HG02884 (cell line): ENCODE results near the gene ZSWIM8.

Experiments used
- ATAC-seq: cut with Tn5 transposase; IDR thresholded peaks from one replicate; pipeline ENCODE4 v1.9.1; 2021; ENCODE audit warnings: mild to moderate bottlenecking, moderate library complexity; ENCODE audit not compliant: unreplicated experiment

ZSWIM8 gene

GRCh38 chr10:73840056-73840402, 54.6 kb downstream of the ZSWIM8 start:
- no peak for ATAC-seq

DNA sequence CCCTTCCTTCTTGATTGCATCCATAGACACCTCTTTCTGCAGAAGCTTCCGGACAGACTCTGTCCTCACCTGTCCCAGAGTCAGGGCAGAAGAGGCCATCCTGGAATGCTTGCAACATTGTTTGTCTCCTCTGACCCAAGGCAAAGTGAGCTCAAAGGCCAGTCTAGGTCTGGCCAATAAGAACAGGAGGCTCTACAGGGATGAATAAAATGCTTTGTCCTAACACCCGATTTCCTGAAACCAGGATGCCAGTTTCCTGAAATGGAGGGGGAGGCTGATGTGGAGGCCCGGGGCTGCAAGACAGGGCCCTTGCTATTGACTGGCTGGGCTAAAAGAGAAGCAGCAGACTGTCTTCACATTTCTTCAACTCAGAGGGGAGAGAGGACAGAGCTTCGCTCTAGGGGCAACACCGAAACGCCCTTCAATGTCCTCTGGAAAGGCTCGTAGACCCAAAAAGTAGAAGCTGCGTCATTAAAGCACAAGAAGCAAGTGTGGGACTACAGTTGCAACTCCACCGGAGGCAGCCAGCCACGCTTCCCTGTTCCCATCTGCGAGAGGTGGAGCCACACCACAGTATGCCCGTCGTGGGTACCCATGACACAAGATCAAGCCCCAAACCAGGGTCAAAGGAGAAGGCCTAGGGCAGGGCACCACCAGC, 55.1 kb downstream of the ZSWIM8 start:
- ATAC-seq: no peak

GRCh38 chr10:73841061-73841421, 55.6 kb downstream of the ZSWIM8 start:
- ATAC-seq: no peak

DNA sequence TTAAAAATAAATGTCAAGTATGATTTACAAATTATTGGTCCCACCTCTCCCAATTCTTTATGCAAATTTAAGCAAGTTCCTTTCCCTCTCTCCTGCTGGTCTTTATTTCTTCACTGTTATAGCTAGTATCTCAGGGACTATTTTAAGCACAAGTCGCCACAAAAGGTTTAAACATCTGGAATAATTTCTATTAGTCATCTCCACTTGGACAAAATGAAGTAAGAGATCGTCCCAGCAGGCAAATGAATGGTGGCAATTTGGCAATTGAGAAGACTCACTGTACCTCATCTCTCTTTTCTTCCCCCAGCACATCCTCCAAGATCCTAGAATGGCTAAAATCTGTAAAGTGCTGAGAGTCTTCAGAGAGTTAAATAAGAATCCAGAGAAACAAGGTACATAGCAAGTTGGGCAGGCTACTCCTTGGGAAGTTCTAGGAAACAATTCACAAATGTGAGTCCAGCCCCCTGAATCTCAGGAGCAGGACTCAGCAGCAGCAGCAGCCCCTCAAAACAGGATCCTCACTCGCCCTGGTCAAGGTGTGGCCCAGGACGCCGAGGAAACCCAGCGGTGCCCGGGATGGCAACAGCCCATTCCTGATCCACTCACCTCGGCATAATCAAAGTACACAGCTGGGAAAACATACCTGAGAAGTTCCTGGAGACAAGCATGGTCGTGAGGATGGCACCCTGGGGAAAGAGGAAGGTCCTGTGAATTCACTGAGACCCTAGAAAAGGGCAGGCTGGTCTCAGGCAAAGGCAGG, 56.3 kb downstream of the ZSWIM8 start:
- no peak for ATAC-seq

GRCh38 chr10:73842349-73842748, 56.9 kb downstream of the ZSWIM8 start:
- ATAC-seq: no peak

DNA sequence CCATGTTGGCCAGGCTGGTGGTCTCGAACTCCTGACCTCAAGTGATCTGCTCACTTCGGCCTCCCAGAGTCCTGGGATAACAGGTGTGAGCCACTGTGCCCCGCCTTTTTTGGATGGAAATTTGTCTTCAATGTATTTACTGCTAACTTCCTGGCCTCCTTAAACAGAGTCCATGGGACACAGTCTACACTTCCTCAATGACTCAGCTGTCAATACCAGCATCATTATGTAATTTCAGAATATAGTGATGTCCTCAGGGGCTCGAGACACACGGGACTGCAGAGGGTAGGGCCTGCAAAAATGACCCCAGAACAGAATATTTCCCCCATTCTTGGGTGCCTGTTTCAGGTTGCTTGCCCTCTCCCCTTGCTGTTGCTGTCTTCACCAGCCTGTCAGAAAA, 57.9 kb downstream of the ZSWIM8 start:
- no peak for ATAC-seq

- ATAC-seq: no peak
These were observed 61.6 kb downstream of the ZSWIM8 start for GRCh38 chr10:73847031-73847430.

DNA sequence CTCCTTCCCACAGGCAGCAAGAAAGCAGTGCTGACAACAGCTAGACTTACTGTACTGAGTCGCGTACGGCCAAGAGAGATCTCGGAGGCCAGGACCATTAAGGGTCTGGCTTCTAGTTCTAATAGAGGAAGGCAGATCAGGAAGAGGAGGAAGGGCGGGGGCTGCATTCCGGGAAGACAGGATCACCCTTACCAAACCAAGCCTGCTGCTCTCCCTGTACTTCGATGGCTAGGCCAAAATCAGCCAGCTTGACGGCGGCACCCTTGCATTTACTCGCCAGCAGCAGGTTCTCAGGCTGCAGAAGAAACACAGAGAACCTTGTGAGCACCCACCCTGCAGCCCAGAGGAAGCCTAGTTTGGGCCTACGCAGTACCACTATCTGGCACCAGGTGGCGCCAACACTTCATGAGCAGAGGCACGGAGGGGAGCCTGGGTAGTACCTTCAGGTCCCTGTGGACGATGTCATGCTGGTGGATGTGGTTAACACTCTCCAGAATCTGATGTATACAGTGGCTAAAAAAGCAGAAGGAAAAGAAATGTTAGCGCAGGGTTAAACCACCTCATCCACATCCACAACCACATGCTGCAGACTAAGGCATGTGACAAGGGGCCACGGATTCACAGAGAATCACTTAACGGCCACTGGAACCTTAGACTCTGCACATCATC, 63.5 kb downstream of the ZSWIM8 start:
- peak; percentile 84 for ATAC-seq

DNA sequence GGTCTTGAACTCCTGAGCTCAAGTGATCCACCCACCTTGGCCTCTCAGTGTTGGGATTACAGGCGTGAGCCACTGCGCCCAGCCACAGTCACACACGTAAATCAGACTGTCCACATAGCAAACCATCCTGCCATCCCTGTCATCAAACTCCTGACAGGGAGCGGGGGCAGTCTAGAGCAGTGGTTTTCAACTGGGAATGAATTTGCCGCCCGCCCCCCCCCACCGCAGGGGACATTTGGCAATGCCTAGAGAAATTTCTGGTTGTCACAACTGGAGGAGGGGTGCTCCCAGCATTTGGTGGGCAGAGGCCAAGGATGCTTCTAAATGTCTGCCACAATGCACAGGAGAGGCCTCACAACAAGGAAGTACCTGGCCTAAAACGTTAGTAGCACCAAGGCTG, 64.8 kb downstream of the ZSWIM8 start:
- ATAC-seq: no peak

GRCh38 chr10:73850863-73851461, 65.6 kb downstream of the ZSWIM8 start:
- no peak for ATAC-seq
